ENCODE results near the gene MDH1.

MDH1 gene

DNA sequence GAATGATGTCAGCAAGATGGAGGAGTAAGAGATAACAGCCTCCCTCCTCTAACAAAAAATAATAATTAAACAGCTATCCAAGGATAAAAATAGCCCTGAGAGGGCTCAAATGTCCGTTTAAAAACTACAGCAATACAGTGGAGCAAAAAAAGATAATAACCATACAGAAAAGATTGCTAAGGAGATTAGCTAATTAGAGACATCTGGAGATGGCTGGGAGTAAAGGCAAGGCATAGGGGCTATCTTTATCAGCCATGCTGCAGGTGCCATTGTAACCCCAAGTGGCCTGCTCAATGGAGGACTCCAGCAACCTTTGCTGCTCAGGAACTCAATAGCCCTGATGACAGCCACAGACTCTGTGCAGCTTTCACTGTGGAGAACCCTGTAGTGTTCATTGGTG lies 42.7 kb downstream of the MDH1 start:
- DNase-seq (ENCODE audit: low read depth), result no peak
- in situ Hi-C loops (cut with HindIII; ENCODE audit: low sequenced_read_pairs), result no loop called here
- no peak overlapping the region for H3K4me3 ChIP-seq (ENCODE audit: low read depth, low read length)
- no peak for TF ChIP-seq CTCF (IDR thresholded peaks at IDR 0.05; ENCODE audit: low read depth, low read length, missing control alignments)

GRCh38 chr2:63632382-63632781 lies 43.6 kb downstream of the MDH1 start:
- no peak for TF ChIP-seq CTCF (IDR thresholded peaks at IDR 0.05; ENCODE audit: low read depth, low read length, missing control alignments)
- no peak overlapping the region for H3K4me3 ChIP-seq (ENCODE audit: low read depth, low read length)
- DNase-seq (ENCODE audit: low read depth), result no peak
- in situ Hi-C loops (cut with HindIII; ENCODE audit: low sequenced_read_pairs), result no loop called here

GRCh38 chr2:63639344-63639743 lies 50.6 kb downstream of the MDH1 start:
- DNase-seq (ENCODE audit: low read depth), result no peak
- TF ChIP-seq CTCF (IDR thresholded peaks at IDR 0.05; ENCODE audit: low read depth, low read length, missing control alignments), result no peak
- in situ Hi-C loops (cut with HindIII; ENCODE audit: low sequenced_read_pairs), result no loop called here
- no peak overlapping the region for H3K4me3 ChIP-seq (ENCODE audit: low read depth, low read length)

DNA sequence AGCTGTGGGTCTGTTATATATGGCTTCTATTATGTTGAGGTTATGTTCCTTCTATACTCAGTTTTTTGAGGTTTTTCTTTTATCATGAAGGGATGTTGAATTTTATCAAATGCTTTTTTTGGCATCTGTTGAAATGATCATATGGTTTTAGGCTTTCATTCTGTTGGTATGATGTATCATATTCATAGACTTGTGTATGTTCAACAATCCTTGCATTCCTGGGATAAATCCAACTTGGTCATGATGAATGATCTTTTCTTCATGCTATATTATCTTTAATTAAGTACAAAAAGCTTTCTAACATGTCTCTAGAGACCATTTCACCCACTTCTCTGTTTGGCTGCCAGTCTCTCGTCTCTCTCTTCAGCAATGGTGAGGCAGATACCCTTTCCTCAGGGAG lies 54.2 kb downstream of the MDH1 start:
- no peak for DNase-seq (ENCODE audit: low read depth)
- TF ChIP-seq CTCF (IDR thresholded peaks at IDR 0.05; ENCODE audit: low read depth, low read length, missing control alignments), result no peak
- in situ Hi-C loops (cut with HindIII; ENCODE audit: low sequenced_read_pairs), result no loop called here
- no peak overlapping the region for H3K4me3 ChIP-seq (ENCODE audit: low read depth, low read length)

GRCh38 chr2:63643486-63643885 lies 54.7 kb downstream of the MDH1 start:
- no peak overlapping the region for H3K4me3 ChIP-seq (ENCODE audit: low read depth, low read length)
- DNase-seq (ENCODE audit: low read depth), result no peak
- in situ Hi-C loops (cut with HindIII; ENCODE audit: low sequenced_read_pairs), result no loop called here
- no peak for TF ChIP-seq CTCF (IDR thresholded peaks at IDR 0.05; ENCODE audit: low read depth, low read length, missing control alignments)

DNA sequence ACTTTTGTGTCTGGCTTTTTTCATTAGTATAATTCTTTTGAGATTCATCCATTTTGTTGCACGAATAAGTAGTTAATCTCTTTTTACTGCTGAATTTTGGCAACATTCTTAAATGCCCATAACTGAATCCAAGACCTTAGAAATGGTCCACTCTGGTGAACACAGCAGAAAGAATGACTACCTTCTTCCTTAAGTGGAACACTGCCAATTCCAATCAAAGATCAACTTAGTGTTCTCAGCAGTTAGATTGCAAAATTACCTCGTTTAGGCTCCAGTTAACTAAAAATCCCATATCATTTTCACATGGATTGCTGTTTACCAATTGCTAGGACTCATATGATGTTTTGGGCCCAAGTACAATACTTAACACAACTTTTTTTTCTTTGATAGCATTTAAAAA lies 59.9 kb downstream of the MDH1 start:
- H3K4me3 ChIP-seq (ENCODE audit: low read depth, low read length), result no peak overlapping the region
- no peak for TF ChIP-seq CTCF (IDR thresholded peaks at IDR 0.05; ENCODE audit: low read depth, low read length, missing control alignments)
- in situ Hi-C loops (cut with HindIII; ENCODE audit: low sequenced_read_pairs), result no loop called here
- no peak for DNase-seq (ENCODE audit: low read depth)

- TF ChIP-seq CTCF (IDR thresholded peaks at IDR 0.05; ENCODE audit: low read depth, low read length, missing control alignments), result no peak
- no peak overlapping the region for H3K4me3 ChIP-seq (ENCODE audit: low read depth, low read length)
- in situ Hi-C loops (cut with HindIII; ENCODE audit: low sequenced_read_pairs), result no loop called here
Measured at GRCh38 chr2:63649829-63650228, 61.1 kb downstream of the MDH1 start.

More at GRCh38 chr2:63649829-63650228, 61.1 kb downstream of the MDH1 start:
- DNase-seq (ENCODE audit: low read depth), result no peak

Measured in astrocyte of the cerebellum (primary cell).